Activated CD4-positive, alpha-beta T cell treated with anti-CD3 and anti-CD28 coated beads, Interleukin-2, amount 50 U/mL, for 1 hour (primary cell): ENCODE measurements around the gene PPP1R10.

Source experiments
- DNase-seq: peaks from one replicate; pipeline ENCODE4 v3.0.0-alpha.2; 2020

PPP1R10 gene

GRCh38 chr6:30554962-30555815 lies 61.9 kb downstream of the PPP1R10 start:
- DNase-seq: no peak

GRCh38 chr6:30554404-30554803 lies 62.6 kb downstream of the PPP1R10 start:
- DNase-seq: no peak
